22Rv1 (cell line): Measurements from ENCODE around the gene CPAMD8.
"Not testable (repeated sequence)": the region's sequence is repeated elsewhere in the genome, so short reads cannot be mapped to it uniquely, and the experiment has no call there.

ENCODE experiments used
- H3K27ac ChIP-seq: fragments of 450-650 bp; 2 replicates; pipeline ENCODE4 v1.5.1; 2017
- ZFX ChIP-seq: fragments of 450-650 bp; IDR thresholded peaks from 2 replicates; pipeline ENCODE4 v1.6.1; 2017; ENCODE audit warnings: antibody characterized with exemption, borderline replicate concordance
- TF ChIP-seq, protein P1 (sequence below): fragments of 450-650 bp; IDR thresholded peaks from 2 replicates; pipeline ENCODE4 v1.5.1; 2017; ENCODE audit warnings: mild to moderate bottlenecking

CPAMD8 gene

DNA sequence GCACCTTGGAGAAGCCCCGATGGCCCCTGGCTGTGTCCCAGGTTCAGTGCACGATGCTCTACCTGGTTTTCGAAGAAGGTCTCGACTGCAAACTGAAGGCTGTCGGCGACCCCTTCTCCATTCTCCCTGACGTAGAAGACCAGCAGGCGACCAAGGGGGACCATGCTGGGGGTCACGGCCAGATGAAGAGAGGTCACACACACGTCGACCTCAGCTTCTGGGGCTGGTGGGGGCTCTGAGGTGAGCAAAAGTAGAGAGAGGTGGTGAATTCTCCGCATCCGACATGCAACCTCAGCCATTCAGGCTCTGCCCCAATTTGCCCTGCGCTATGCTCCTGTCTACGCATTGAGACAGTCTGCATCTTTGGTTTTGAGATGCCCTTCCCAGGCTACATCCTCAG is 49.3 kb downstream of the CPAMD8 start:
- no peak overlapping the region for H3K27ac ChIP-seq
- TF ChIP-seq ZFX = no peak
- TF ChIP-seq, protein P1, sequence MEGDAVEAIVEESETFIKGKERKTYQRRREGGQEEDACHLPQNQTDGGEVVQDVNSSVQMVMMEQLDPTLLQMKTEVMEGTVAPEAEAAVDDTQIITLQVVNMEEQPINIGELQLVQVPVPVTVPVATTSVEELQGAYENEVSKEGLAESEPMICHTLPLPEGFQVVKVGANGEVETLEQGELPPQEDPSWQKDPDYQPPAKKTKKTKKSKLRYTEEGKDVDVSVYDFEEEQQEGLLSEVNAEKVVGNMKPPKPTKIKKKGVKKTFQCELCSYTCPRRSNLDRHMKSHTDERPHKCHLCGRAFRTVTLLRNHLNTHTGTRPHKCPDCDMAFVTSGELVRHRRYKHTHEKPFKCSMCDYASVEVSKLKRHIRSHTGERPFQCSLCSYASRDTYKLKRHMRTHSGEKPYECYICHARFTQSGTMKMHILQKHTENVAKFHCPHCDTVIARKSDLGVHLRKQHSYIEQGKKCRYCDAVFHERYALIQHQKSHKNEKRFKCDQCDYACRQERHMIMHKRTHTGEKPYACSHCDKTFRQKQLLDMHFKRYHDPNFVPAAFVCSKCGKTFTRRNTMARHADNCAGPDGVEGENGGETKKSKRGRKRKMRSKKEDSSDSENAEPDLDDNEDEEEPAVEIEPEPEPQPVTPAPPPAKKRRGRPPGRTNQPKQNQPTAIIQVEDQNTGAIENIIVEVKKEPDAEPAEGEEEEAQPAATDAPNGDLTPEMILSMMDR = no peak

DNA sequence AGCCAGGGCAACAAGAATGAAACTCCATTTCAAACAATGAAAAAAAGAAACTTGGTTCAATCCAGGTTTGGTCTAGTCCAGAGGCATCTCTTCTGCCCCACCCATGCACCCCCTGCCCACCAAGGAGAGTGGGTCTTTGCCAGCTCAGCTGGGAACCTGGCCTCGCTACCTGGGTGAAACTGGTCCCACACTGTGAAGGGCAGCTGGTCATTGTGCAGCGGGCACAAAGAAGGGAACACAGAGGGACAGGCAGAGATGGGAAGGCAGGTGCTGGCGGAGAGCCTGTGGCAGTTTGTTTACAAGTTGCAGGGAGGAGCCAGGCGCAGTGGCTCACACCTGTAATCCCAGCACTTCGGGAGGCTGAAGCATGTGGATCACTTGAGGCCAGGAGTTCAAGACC is 50.2 kb downstream of the CPAMD8 start:
- no peak overlapping the region for H3K27ac ChIP-seq
- no peak for TF ChIP-seq ZFX
- TF ChIP-seq, protein P1 = no peak

DNA sequence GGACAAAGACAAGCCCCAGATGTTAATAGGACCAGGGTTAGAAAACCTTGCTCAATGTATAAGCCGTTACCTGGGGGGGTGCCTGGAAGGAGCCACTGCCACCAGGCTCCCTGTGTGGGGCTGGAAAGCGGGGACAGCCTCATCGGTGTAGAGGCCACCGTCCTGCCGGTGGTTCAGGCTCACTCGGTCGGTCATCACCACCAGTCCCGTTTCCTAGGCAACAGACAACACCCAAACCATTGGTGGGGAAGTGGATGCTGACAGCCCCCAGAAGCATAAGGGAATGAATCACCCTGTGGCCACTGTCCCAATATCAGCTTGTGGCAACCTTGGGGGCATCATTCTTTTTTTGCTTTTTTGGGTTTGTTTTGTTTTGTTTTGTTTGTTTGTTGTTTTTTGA is 55.8 kb downstream of the CPAMD8 start:
- no peak for TF ChIP-seq ZFX
- TF ChIP-seq, protein P1 = no peak
- H3K27ac ChIP-seq = no peak overlapping the region

DNA sequence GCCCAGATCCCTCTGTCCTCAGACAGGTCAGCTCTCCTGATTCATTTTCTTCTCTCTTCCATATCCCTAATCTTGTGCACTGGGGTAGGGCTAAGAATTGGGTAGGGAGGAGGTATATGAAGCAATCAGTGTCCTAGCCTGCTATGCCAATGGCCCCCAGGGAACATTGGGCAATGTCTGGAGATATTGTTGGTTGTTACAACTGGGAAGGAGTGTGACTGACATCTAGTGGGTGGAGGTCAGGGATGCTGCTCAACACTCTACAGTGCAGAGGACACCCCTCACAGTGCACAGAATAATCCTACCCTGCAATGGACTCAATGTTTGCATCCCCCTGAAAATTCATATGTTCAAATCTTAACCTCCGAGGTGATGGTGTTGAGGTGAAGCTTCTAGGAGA is 57.5 kb downstream of the CPAMD8 start:
- TF ChIP-seq, protein P1 = peak; percentile 38; the same call in 1 of the 2 replicates
- TF ChIP-seq ZFX = no peak
- no peak overlapping the region for H3K27ac ChIP-seq

DNA sequence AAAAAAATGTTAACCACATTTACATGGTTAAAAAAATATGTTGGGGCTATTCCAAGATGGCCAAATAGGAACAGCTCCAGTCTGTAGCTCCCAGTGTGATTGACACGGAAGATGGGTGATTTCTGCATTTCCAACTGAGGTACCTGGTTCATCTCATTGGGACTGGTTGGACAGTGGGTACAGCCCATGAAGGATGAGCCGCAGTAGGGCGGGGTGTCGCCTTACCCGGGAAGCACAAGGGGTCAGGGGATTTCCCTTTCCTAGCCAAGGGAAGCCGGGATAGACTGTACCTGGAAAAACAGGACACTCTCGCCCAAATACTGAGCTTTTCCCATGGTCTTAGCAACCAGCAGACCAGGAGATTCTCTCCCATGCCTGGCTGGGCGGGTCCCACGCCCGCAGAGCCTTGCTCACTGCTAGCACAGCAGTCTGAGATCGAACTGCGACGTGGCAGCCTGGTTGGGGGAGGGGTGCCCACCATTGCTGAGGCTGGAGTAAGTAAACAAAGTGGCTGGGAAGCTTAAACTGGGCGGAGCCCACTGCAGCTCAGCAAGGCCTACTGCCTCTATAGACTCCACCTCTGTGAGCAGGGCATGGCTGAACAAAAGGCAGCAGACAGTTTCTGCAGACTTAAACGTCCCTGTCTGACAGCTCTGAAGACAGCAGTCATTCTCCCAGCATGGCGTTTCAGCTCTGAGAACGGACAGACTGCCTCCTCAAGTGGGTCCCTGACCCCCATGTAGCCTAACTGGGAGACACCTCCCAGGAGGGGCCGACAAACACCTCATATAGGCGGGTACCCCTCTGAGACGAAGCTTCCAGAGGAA is 65.4 kb downstream of the CPAMD8 start:
- not testable (repeated sequence) for H3K27ac ChIP-seq

DNA sequence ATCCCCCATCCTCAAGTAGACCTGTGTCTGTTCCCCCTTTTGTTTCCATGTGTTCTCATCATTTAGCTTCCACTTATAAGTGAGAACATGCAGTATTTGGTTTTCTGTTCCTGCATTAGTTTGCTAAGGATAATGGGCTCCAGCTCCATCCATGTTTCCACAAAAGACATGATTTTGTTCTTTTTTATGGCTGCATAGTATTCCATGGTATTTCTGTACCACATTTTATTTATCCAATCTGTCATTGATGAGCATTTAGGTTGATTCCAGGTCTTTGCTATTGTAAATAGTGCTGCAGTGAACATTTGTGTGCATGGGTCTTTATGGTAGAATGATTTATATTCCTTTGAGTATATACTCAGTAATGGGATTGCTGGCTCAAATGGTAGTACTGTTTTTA is 68.3 kb downstream of the CPAMD8 start:
- peak overlapping the region; percentile 78 for H3K27ac ChIP-seq

DNA sequence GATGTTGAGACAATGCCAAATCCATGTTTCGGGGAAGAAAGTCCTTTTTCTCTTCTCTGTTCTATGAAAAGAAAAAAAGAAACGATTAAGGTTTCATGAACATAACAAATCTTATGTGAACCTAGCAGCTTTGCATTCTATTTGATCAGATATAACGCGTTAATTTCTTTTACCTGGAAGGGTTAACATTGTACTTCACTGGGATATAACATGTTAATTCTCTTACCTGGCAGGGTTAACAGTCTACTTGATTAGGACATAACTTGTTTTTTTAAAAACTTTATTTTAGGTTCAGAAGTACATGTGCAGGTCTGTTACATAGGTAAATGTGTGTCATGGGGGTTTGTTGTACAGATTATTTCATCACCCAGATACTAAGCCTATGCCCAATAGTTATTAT is 68.8 kb downstream of the CPAMD8 start:
- no peak for TF ChIP-seq ZFX
- TF ChIP-seq, protein P1 = no peak
- peak overlapping the region; percentile 78 for H3K27ac ChIP-seq

DNA sequence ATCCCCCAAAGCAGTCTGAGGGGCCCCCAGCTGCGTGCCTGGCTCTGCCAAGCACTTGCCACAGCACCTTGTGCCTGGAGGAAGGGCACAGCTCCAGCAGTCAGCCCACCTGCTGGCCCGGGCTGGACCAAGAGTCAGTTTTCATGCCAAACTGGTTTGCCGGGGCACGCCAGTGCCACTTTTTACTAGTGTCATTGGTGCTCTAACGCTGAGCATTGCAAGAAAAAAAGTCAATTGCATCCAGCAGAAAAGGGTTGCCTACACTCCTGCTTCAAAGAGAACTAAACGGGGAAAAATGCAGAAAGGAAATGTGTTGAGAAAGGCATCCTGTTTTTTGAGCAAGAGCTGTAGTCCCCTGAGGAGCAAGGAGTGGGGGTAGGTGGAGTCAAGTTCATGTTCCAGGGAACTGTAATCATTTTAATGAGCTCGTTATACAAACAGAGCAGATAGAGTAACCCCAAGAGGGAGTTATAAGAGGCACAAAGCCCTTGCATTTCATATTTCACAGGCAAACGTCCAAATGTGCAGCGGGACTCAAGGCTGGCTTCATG is 69.4 kb downstream of the CPAMD8 start:
- peak overlapping the region; percentile 78 for H3K27ac ChIP-seq
- TF ChIP-seq, protein P1 = no peak
- TF ChIP-seq ZFX = no peak
